ENCODE results near the gene KMT2C.

Gene KMT2C

GRCh38 chr7:152120776-152121175 is 315.0 kb downstream of the KMT2C start:
- TF ChIP-seq CTCF (IDR thresholded peaks at IDR 0.05): no peak
- Histone ChIP-seq H3K4me3 (no peak overlapping the region), H3K27ac (no peak overlapping the region)
- no peak for DNase-seq (ENCODE audit: low spot score)

GRCh38 chr7:152120210-152120609 is 315.6 kb downstream of the KMT2C start:
- Histone ChIP-seq H3K4me3 (no peak overlapping the region), H3K27ac (no peak overlapping the region)
- DNase-seq (ENCODE audit: low spot score): no peak
- TF ChIP-seq CTCF (IDR thresholded peaks at IDR 0.05): no peak

- no peak for TF ChIP-seq CTCF (IDR thresholded peaks at IDR 0.05)
- Histone ChIP-seq H3K4me3 (no peak overlapping the region), H3K27ac (no peak overlapping the region)
- DNase-seq (ENCODE audit: low spot score): no peak
Observed at GRCh38 chr7:152117356-152117755, 318.4 kb downstream of the KMT2C start.

- H3K4me3 ChIP-seq: no peak overlapping the region
- DNase-seq (ENCODE audit: low spot score): no peak
- no peak for TF ChIP-seq CTCF (IDR thresholded peaks at IDR 0.05)
- no peak overlapping the region for H3K27ac ChIP-seq
Observed at GRCh38 chr7:152115021-152115718, 320.6 kb downstream of the KMT2C start.

GRCh38 chr7:152112829-152113228 is 323.0 kb downstream of the KMT2C start:
- no peak overlapping the region for H3K27ac ChIP-seq
- no peak for DNase-seq (ENCODE audit: low spot score)
- H3K4me3 ChIP-seq: no peak overlapping the region
- TF ChIP-seq CTCF (IDR thresholded peaks at IDR 0.05): no peak

- DNase-seq (ENCODE audit: low spot score): no peak
- TF ChIP-seq CTCF (IDR thresholded peaks at IDR 0.05): no peak
- H3K27ac ChIP-seq: no peak overlapping the region
- no peak overlapping the region for H3K4me3 ChIP-seq
Observed at GRCh38 chr7:152108359-152108758, 327.4 kb downstream of the KMT2C start.

GRCh38 chr7:152107945-152108344 is 327.9 kb downstream of the KMT2C start:
- no peak for TF ChIP-seq CTCF (IDR thresholded peaks at IDR 0.05)
- no peak for DNase-seq (ENCODE audit: low spot score)
- Histone ChIP-seq H3K4me3 (no peak overlapping the region), H3K27ac (no peak overlapping the region)
